Mesothelial cell of epicardium (in vitro differentiated cells): ENCODE measurements around the gene PDE4D. TPM values are rescaled to one million over a fixed set of nuclear protein-coding genes. Genes with fewer than 3 reads are reported as not detected.

Experiments
- DNase-seq, 2 experiments: peaks; one replicate each; pipeline ENCODE4 v3.0.0; 2021; ENCODE audit warnings: low spot score in 2 of 2; ENCODE audit not compliant: unreplicated experiment in 2 of 2
- H3K27ac Mint-ChIP-seq: 2 replicates; pipeline ENCODE4 v1.8.0; 2021; ENCODE audit warnings: mixed read lengths
- H3K27me3 Mint-ChIP-seq: 2 replicates; pipeline ENCODE4 v1.8.0; 2021; ENCODE audit warnings: low read depth, mixed read lengths
- H3K36me3 Mint-ChIP-seq: 2 replicates; pipeline ENCODE4 v1.8.0; 2021; ENCODE audit warnings: mixed read lengths
- H3K4me1 Mint-ChIP-seq: 2 replicates; pipeline ENCODE4 v1.8.0; 2021; ENCODE audit warnings: mixed read lengths
- H3K4me3 Mint-ChIP-seq: 2 replicates; pipeline ENCODE4 v1.8.0; 2021; ENCODE audit warnings: mild to moderate bottlenecking, moderate library complexity, mixed read lengths
- H3K9me3 Mint-ChIP-seq: 2 replicates; pipeline ENCODE4 v1.8.0; 2021; ENCODE audit warnings: mixed read lengths
- CTCF ChIP-seq: fragments of 200-600 bp; sonication (generic); IDR thresholded peaks from one replicate; pipeline ENCODE4 v1.5.0; 2021; ENCODE audit warnings: antibody characterized with exemption; ENCODE audit not compliant: unreplicated experiment
- total RNA-seq: library from RNA; stranded (reverse); gene quantifications from 3 replicates; pipeline ENCODE4 v1.2.1, GENCODE V29; 2021

Gene PDE4D
- total RNA-seq, 1 donor from 2014 or later: 105 TPM

DNA sequence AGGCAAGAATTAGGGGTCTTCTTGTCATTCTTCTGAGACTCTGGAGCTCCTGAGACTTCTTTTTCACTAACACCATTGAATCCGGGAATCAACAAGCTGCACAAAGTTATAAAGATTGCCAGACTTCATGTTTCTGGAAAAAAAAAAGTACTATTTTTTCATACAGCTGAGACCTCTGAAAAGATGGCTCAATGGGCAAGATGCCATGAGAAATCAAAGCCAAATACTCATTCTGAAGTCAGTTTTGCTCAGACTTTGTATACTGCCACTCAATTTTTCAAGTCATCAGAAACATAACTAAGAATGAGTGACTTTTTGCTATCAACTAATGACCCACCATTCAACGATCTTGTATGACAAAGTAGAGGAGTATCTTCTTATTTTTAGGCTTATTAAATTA, 798.7 kb downstream of the PDE4D start:
- Mint-ChIP-seq H3K4me1 (peaks cover 67% of the 10 kb centered on the region), H3K9me3 (peaks cover 7% of the 10 kb centered on the region), H3K36me3 (peaks cover under 1% of the 10 kb centered on the region), H3K27ac (peak overlapping the region; percentile 44), H3K27me3 (no peaks in the 10 kb centered on the region), H3K4me3 (no peak overlapping the region)
- no peak for DNase-seq
- no peak for TF ChIP-seq CTCF

DNA sequence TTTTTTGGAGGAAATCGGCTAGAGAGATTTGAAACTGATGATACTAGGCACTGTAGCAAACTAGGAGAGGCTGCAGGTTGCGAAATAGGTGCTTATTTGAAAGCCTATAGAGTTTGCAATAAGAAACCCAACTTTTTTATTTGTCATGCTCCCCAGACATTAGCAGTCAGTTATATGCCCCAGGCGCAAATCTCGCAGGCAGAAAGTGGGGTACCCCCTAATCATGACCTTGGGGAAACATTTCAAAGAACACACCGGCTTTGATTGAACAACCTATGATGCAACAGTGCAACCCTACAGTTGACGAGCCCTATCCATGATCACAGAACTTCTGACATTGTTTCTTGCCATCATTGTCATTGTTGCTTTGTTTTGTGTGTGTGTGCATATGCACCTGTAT, 800.2 kb downstream of the PDE4D start:
- DNase-seq: no peak
- TF ChIP-seq CTCF: no peak
- H3K27me3 Mint-ChIP-seq: no peaks in the 10 kb centered on the region
- H3K27ac Mint-ChIP-seq: peak overlapping the region; percentile 0
- peaks cover 68% of the 10 kb centered on the region for H3K4me1 Mint-ChIP-seq
- H3K36me3 Mint-ChIP-seq: no peaks in the 10 kb centered on the region
- peaks cover 6% of the 10 kb centered on the region for H3K9me3 Mint-ChIP-seq
- no peak overlapping the region for H3K4me3 Mint-ChIP-seq

DNA sequence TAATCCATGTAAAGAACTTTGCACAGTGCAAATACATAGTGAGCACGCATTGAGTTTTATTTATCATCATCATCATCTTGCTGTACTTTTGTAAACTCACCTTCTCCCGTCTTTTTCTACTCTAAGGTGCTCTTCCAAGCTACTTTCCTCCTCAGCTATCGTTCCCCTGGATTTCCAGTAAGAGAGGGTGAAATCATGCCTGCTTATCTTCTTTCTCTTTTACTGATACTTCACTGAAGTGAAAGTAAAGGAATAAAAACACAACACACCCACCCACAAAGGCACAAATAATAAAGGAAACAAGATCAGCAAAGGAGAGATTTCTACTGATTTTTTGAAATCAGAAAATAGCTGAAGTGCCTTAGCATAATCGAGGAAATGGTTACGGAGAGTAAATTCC, 800.8 kb downstream of the PDE4D start:
- TF ChIP-seq CTCF: no peak
- Mint-ChIP-seq H3K4me1 (peaks cover 65% of the 10 kb centered on the region), H3K4me3 (peak overlapping the region; percentile 1), H3K36me3 (no peaks in the 10 kb centered on the region), H3K27me3 (no peaks in the 10 kb centered on the region), H3K9me3 (peaks cover 8% of the 10 kb centered on the region), H3K27ac (peak overlapping the region; percentile 78)
- DNase-seq: no peak

GRCh38 chr5:59091965-59092364, 801.6 kb downstream of the PDE4D start:
- Mint-ChIP-seq H3K27ac (no peak overlapping the region), H3K27me3 (no peaks in the 10 kb centered on the region), H3K4me1 (peaks cover 57% of the 10 kb centered on the region), H3K4me3 (no peak overlapping the region), H3K9me3 (peaks cover 8% of the 10 kb centered on the region), H3K36me3 (no peaks in the 10 kb centered on the region)
- no peak for DNase-seq
- no peak for TF ChIP-seq CTCF

GRCh38 chr5:59090323-59090722, 803.2 kb downstream of the PDE4D start:
- no peak overlapping the region for H3K4me3 Mint-ChIP-seq
- no peaks in the 10 kb centered on the region for H3K36me3 Mint-ChIP-seq
- H3K27ac Mint-ChIP-seq: no peak overlapping the region
- H3K9me3 Mint-ChIP-seq: peaks cover 4% of the 10 kb centered on the region
- H3K27me3 Mint-ChIP-seq: no peaks in the 10 kb centered on the region
- peaks cover 47% of the 10 kb centered on the region for H3K4me1 Mint-ChIP-seq
- TF ChIP-seq CTCF: no peak
- DNase-seq: no peak

DNA sequence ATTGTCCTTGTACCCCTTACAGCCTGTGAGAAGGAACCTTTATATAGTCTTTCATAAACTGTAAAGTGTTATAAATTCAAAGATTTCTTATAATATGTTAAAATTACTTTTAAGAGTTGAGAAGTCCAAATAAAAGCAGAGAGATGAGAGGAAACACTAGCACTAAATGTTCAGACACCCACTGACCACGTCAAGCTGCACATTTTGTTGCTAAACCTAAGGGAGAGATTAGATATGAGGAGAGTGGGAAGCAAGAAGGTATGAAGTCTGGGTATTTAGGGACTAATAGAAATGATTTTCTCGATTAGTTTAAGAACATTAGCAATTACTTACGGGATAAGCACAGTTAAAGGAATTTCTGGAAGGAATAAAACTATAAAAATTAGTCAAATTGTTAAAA, 803.8 kb downstream of the PDE4D start:
- H3K27ac Mint-ChIP-seq: peak overlapping the region; percentile 27
- H3K27me3 Mint-ChIP-seq: no peaks in the 10 kb centered on the region
- TF ChIP-seq CTCF: no peak
- H3K36me3 Mint-ChIP-seq: no peaks in the 10 kb centered on the region
- no peak overlapping the region for H3K4me3 Mint-ChIP-seq
- no peak for DNase-seq
- peaks cover 44% of the 10 kb centered on the region for H3K4me1 Mint-ChIP-seq
- peaks cover 4% of the 10 kb centered on the region for H3K9me3 Mint-ChIP-seq
